Breast epithelium (tissue), 4 donors: ENCODE measurements around the gene KANK2. TPM values are rescaled to one million over a fixed set of nuclear protein-coding genes. Genes with fewer than 3 reads are reported as not detected.
A peak's percentile ranks its signal among the peaks of the same experiment; 100 is the strongest.

ENCODE experiments used
- DNase-seq, 2 donors: peaks; one replicate each; pipeline ENCODE4 v3.0.0-alpha.2; 2019; ENCODE audit warnings: low spot score in 2 of 2
- H3K27ac ChIP-seq, 2 donors: fragments of 200-600 bp; sonication (generic) in 1 of 2; one replicate each; pipeline ENCODE4 v1.5.1; 2016 to 2019; ENCODE audit warnings: mild to moderate bottlenecking in 1 of 2
- H3K27me3 ChIP-seq, 2 donors: fragments of 200-600 bp; sonication (generic) in 1 of 2; one replicate each; pipeline versions ENCODE4 v1.5.1 to v1.6.0; 2017 to 2019; ENCODE audit warnings: control low read depth in 1 of 2, mild to moderate bottlenecking in 1 of 2
- H3K36me3 ChIP-seq: fragments of 200-600 bp; one replicate; pipeline ENCODE4 v1.5.1; 2019
- H3K4me1 ChIP-seq, 2 donors: fragments of 200-600 bp; sonication (generic); one replicate each; pipeline ENCODE4 v1.5.1; 2016 to 2019; ENCODE audit warnings: control low read depth in 1 of 2
- H3K4me3 ChIP-seq, 3 donors: fragments of 200-600 bp; sonication (generic); 1 replicate in 2 of 3; 2 replicates in 1 of 3; pipeline ENCODE4 v1.5.1; 2016 to 2019; ENCODE audit warnings: mild to moderate bottlenecking in 3 of 3, moderate library complexity in 2 of 3
- H3K9me3 ChIP-seq, 2 donors: fragments of 200-600 bp; sonication (generic) in 1 of 2; one replicate each; pipeline ENCODE4 v1.5.1; 2016 to 2019; ENCODE audit warnings: control low read depth in 1 of 2
- CTCF ChIP-seq, 3 donors: fragments of 450-650 bp; IDR thresholded peaks; one replicate each; pipeline ENCODE4 v1.5.1; 2016 to 2017; ENCODE audit warnings: antibody characterized with exemption in 3 of 3, mild to moderate bottlenecking in 3 of 3, moderate library complexity in 3 of 3
- POLR2A ChIP-seq: fragments of 450-650 bp; IDR thresholded peaks from one replicate; pipeline ENCODE4 v1.6.1; 2016; ENCODE audit warnings: antibody characterized with exemption, mild to moderate bottlenecking, moderate library complexity
- POLR2AphosphoS5 ChIP-seq, 3 donors: sonication (generic); formaldehyde crosslinking; IDR thresholded peaks; one replicate each; pipeline ENCODE4 v1.6.1; 2017; ENCODE audit warnings: antibody characterized with exemption in 3 of 3
- intact Hi-C: fragments of 100-400 bp; cut with DNase I; formaldehyde crosslinking; loops from one replicate; pipeline ENCODE4 v1.15.1; 2023; ENCODE audit warnings: low total_unique reads
- total RNA-seq, 3 donors: library from RNA; depleted of rRNA; stranded (reverse); fragments of >200 nt; gene quantifications; one replicate each; pipeline ENCODE4 v1.1.0, GENCODE V29; 2016

Gene KANK2
- total RNA-seq, 3 donors from 2014 or later: 142 to 477 (median 197) TPM

- H3K9me3 ChIP-seq: no peaks in the 10 kb centered on the region
- intact Hi-C loops: no loop called here
- no peaks in the 10 kb centered on the region for H3K36me3 ChIP-seq
- DNase-seq: peak; percentile 89 to 92
- H3K27me3 ChIP-seq: no peaks in the 10 kb centered on the region
- peak within 1 kb of the TSS; percentile 41 to 65 for H3K27ac ChIP-seq
- peaks cover 0 to 25% of the 10 kb centered on the region in 2 donors for H3K4me1 ChIP-seq
- no peak for TF ChIP-seq CTCF (IDR thresholded peaks at IDR 0.05)
- peak; percentile 45 to 68 (median 66) for TF ChIP-seq POLR2AphosphoS5 (IDR thresholded peaks at IDR 0.05)
- H3K4me3 ChIP-seq: peak within 1 kb of the TSS; percentile 50 to 69 (median 62)
These were observed 41.8 kb downstream of the KANK2 start, which contains the start of gene SPC24 for GRCh38 chr19:11155373-11156120. Gene SPC24, minus strand, starts transcription at chr19:11155782. Its CDS starts 6 bp downstream, at chr19:11155776.

DNA sequence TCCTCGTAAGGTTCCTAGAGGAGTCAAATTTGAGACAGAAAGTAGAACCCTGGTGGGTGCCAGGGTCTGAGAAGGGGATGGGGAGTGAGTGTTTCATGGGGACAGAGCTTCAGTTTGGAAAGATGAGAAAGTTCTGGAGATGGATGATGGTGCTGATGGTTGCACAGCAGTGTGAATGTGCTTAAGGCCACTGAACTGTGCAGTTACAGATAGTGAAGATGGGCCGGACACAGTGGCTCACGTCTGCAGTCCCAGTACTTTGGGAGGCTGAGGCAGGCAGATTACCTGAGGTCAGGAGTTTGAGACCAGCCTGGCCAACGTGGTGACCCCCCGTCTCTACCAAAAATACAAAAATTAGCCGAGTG, 42.7 kb downstream of the KANK2 start:
- Histone ChIP-seq H3K27ac (peak overlapping the region in 1 of 2 donors; percentile 19), H3K4me1 (peaks cover 0 to 25% of the 10 kb centered on the region in 2 donors), H3K36me3 (no peaks in the 10 kb centered on the region), H3K4me3 (no peak overlapping the region), H3K27me3 (no peaks in the 10 kb centered on the region), H3K9me3 (no peaks in the 10 kb centered on the region)
- intact Hi-C loops: no loop called here
- TF ChIP-seq POLR2AphosphoS5 (IDR thresholded peaks at IDR 0.05) (no peak), CTCF (IDR thresholded peaks at IDR 0.05) (no peak), POLR2A (no peak)
- DNase-seq: no peak

- peak; percentile 70 to 84 for DNase-seq
- peak overlapping the region; percentile 85 to 86 for H3K27ac ChIP-seq
- intact Hi-C loops: no loop called here
- TF ChIP-seq POLR2AphosphoS5 (IDR thresholded peaks at IDR 0.05) (peak; percentile 62 to 77 (median 64)), POLR2A (no peak), CTCF (IDR thresholded peaks at IDR 0.05) (no peak)
- peaks cover 0 to 21% of the 10 kb centered on the region in 2 donors for H3K4me1 ChIP-seq
- no peaks in the 10 kb centered on the region for H3K36me3 ChIP-seq
- no peaks in the 10 kb centered on the region for H3K9me3 ChIP-seq
- no peaks in the 10 kb centered on the region for H3K27me3 ChIP-seq
- no peak overlapping the region for H3K4me3 ChIP-seq
These were observed 44.9 kb downstream of the KANK2 start for GRCh38 chr19:11152318-11153062.

DNA sequence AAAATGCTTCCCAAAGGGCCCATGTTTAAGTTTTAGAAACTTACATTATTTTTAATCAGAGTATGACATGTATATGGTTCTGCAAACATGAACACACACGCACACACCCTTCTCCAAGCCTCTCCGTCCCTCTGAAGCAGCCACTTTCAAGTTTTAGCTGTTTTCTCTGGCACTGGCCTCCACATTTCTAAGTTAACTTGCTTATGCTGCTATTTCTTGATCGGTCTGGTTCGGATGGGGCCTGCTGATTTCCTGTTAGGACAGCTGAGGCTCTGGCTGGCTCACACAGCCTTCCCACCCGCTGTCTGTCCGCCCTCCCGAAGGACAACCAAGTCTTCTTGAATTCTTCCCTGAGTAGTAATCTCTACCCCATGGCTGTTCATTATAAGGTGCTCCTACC, 46.2 kb downstream of the KANK2 start:
- no peak overlapping the region for H3K4me3 ChIP-seq
- intact Hi-C loops: no loop called here
- TF ChIP-seq POLR2A (no peak), POLR2AphosphoS5 (IDR thresholded peaks at IDR 0.05) (no peak), CTCF (IDR thresholded peaks at IDR 0.05) (no peak)
- DNase-seq: no peak
- H3K27ac ChIP-seq: peak overlapping the region; percentile 68 to 85
- no peaks in the 10 kb centered on the region for H3K27me3 ChIP-seq
- H3K9me3 ChIP-seq: no peaks in the 10 kb centered on the region
- H3K36me3 ChIP-seq: no peaks in the 10 kb centered on the region
- H3K4me1 ChIP-seq: peaks cover 0 to 17% of the 10 kb centered on the region in 2 donors

DNA sequence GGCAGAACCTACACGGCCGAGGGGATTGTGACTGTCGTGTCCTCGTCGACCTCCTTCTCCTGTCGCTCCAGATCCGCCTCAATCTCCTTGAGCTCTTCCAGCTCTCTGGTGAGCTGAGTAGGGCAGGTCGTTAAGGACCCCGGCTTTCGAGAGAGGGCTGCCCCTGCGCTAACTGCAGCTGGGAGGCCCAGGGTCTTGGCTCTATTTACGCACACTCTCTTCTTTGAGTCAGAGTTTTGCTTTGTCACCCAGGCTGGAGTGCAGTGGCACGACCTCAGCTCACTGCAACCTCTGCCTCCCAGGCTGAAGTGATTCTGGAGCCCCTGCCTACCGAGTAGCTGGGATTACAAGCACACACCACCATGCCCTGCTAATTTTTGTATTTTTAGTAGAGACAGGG, 49.3 kb downstream of the KANK2 start:
- intact Hi-C loops: loop anchor here (5.0 kb wide), 1 partner anchor 964 kb away; no protein-coding TSS in a partner anchor
- TF ChIP-seq CTCF (IDR thresholded peaks at IDR 0.05) (no peak), POLR2A (no peak), POLR2AphosphoS5 (IDR thresholded peaks at IDR 0.05) (no peak)
- peaks cover 4 to 11% of the 10 kb centered on the region in 2 donors for H3K4me1 ChIP-seq
- H3K27ac ChIP-seq: no peak overlapping the region
- H3K4me3 ChIP-seq: no peak overlapping the region
- DNase-seq: no peak
- H3K36me3 ChIP-seq: no peaks in the 10 kb centered on the region
- no peaks in the 10 kb centered on the region for H3K9me3 ChIP-seq
- no peaks in the 10 kb centered on the region for H3K27me3 ChIP-seq
